Limb (tissue), 2 donors: Measurements from ENCODE around the gene FAM114A2.
"Not testable (repeated sequence)": the region's sequence is repeated elsewhere in the genome, so short reads cannot be mapped to it uniquely, and the experiment has no call there.

Experiments used
- DNase-seq, 2 donors: peaks; one replicate each; pipeline ENCODE4 v3.0.0-alpha.2; 2016; ENCODE audit errors: extremely low spot score in 2 of 2

Gene FAM114A2

GRCh38 chr5:154038707-154039457, at the start of gene FAM114A2, which contains the start of gene MFAP3:
TSS of gene FAM114A2 (minus strand) at chr5:154038910. CDS start at chr5:154034953, 3,957 bp downstream.
TSS of gene MFAP3 (plus strand) at chr5:154038967. CDS start at chr5:154049723, 10,756 bp downstream.
- DNase-seq, result peak; percentile 85 to 91

GRCh38 chr5:154087260-154087659, 48.5 kb upstream of the FAM114A2 start:
- no peak for DNase-seq

- peak in 1 of 2 donors; percentile 51 for DNase-seq
These were observed 47.9 kb upstream of the FAM114A2 start for GRCh38 chr5:154086641-154087040.

GRCh38 chr5:154086146-154086545, 47.4 kb upstream of the FAM114A2 start:
- no peak for DNase-seq

GRCh38 chr5:154084062-154084639, 45.4 kb upstream of the FAM114A2 start:
- no peak for DNase-seq

- no peak for DNase-seq
These were observed 42.5 kb upstream of the FAM114A2 start for GRCh38 chr5:154081246-154081645.

- peak in 1 of 2 donors; percentile 33 for DNase-seq
These were observed 39.6 kb upstream of the FAM114A2 start for GRCh38 chr5:154078272-154078671.

- no peak for DNase-seq
These were observed 39.0 kb upstream of the FAM114A2 start for GRCh38 chr5:154077696-154078095.

GRCh38 chr5:154076240-154076922, 37.7 kb upstream of the FAM114A2 start:
- no peak for DNase-seq

- peak; percentile 83 to 89 for DNase-seq
These were observed 33.9 kb upstream of the FAM114A2 start for GRCh38 chr5:154072414-154073171.

GRCh38 chr5:154071799-154072413, 33.2 kb upstream of the FAM114A2 start:
- DNase-seq, result no peak

GRCh38 chr5:154069854-154070253, 31.1 kb upstream of the FAM114A2 start:
- DNase-seq, result not testable (repeated sequence)

GRCh38 chr5:154065971-154066370, 27.3 kb upstream of the FAM114A2 start:
- no peak for DNase-seq

GRCh38 chr5:154063372-154063771, 24.7 kb upstream of the FAM114A2 start:
- no peak for DNase-seq

- no peak for DNase-seq
These were observed 21.9 kb upstream of the FAM114A2 start for GRCh38 chr5:154060606-154061005.

GRCh38 chr5:154059583-154059982, 20.9 kb upstream of the FAM114A2 start:
- DNase-seq, result no peak

GRCh38 chr5:154059039-154059430, 20.3 kb upstream of the FAM114A2 start:
- no peak for DNase-seq

- no peak for DNase-seq
These were observed 19.6 kb upstream of the FAM114A2 start for GRCh38 chr5:154058055-154059038.

GRCh38 chr5:154055201-154055600, 16.5 kb upstream of the FAM114A2 start:
- DNase-seq, result no peak

GRCh38 chr5:154053468-154053867, 14.8 kb upstream of the FAM114A2 start:
- no peak for DNase-seq
